HL-60 (cell line): ENCODE data around the gene PIGV.
A peak's percentile ranks its signal among the peaks of the same experiment; 100 is the strongest.

Experiments used
- DNase-seq, 2 experiments: peaks; one replicate each; pipeline ENCODE4 v3.0.0-alpha.2; 2010 to 2020; ENCODE audit warnings: low read depth in 1 of 2, low spot score in 1 of 2
- H3K27ac ChIP-seq: fragments of 250-450 bp; sonication (Bioruptor Pico); replicated peaks from 2 replicates; pipeline ENCODE4 v1.5.1; 2020; ENCODE audit warnings: mild to moderate bottlenecking, moderate library complexity
- H3K27me3 ChIP-seq: fragments of 250-450 bp; sonication (Bioruptor Pico); 2 replicates; pipeline ENCODE4 v1.5.1; 2021; ENCODE audit warnings: mild to moderate bottlenecking, moderate library complexity; ENCODE audit not compliant: insufficient read depth, poor library complexity, severe bottlenecking
- H3K4me3 ChIP-seq: replicated peaks from 2 replicates; pipeline ENCODE4 v1.5.1; 2011; ENCODE audit warnings: mild to moderate bottlenecking, control low read depth, low read length; ENCODE audit not compliant: insufficient read depth
- CTCF ChIP-seq: IDR thresholded peaks from one replicate; pipeline ENCODE4 v1.5.1; 2011; ENCODE audit warnings: low read length, control low read depth, inconsistent platforms; ENCODE audit not compliant: insufficient read depth
- GABPA ChIP-seq: IDR thresholded peaks from 2 replicates; pipeline ENCODE4 v1.6.1; 2012; ENCODE audit warnings: low read depth
- POLR2AphosphoS5 ChIP-seq: IDR thresholded peaks from 2 replicates; pipeline ENCODE4 v1.6.1; 2012; ENCODE audit warnings: low read depth
- REST ChIP-seq: IDR thresholded peaks from 2 replicates; pipeline ENCODE4 v1.6.1; 2012; ENCODE audit warnings: low read depth; ENCODE audit not compliant: insufficient replicate concordance
- SPI1 ChIP-seq: IDR thresholded peaks from 2 replicates; pipeline ENCODE4 v1.6.1; 2012; ENCODE audit warnings: low read depth, mild to moderate bottlenecking, borderline replicate concordance

Gene PIGV

GRCh38 chr1:26771285-26771642, 16.5 kb upstream of the PIGV start:
- H3K27ac ChIP-seq: no peak overlapping the region
- no peak for DNase-seq
- no peak for TF ChIP-seq CTCF
- no peak for TF ChIP-seq POLR2AphosphoS5
- no peak for TF ChIP-seq SPI1
- no peak for TF ChIP-seq REST
- TF ChIP-seq GABPA: no peak
- no peaks in the 10 kb centered on the region for H3K27me3 ChIP-seq
- no peak overlapping the region for H3K4me3 ChIP-seq

- no peak overlapping the region for H3K27ac ChIP-seq
These were observed 16.0 kb upstream of the PIGV start for GRCh38 chr1:26771643-26772321.

GRCh38 chr1:26772687-26773086, 15.1 kb upstream of the PIGV start:
- no peak overlapping the region for H3K27ac ChIP-seq
- TF ChIP-seq POLR2AphosphoS5 (no peak), GABPA (no peak), SPI1 (no peak), CTCF (no peak), REST (no peak)
- no peak for DNase-seq
- H3K27me3 ChIP-seq: no peaks in the 10 kb centered on the region
- no peak overlapping the region for H3K4me3 ChIP-seq

More at GRCh38 chr1:26771643-26772321, 16.0 kb upstream of the PIGV start:
- Histone ChIP-seq H3K27me3 (no peaks in the 10 kb centered on the region), H3K4me3 (no peak overlapping the region)
- TF ChIP-seq GABPA: no peak
- TF ChIP-seq POLR2AphosphoS5: 0 out of 2 replicates have a peak, but pooled peaks have one; percentile 25
- no peak for DNase-seq

GRCh38 chr1:26774462-26774861, 13.3 kb upstream of the PIGV start:
- H3K27ac ChIP-seq: no peak overlapping the region
- H3K4me3 ChIP-seq: no peak overlapping the region
- TF ChIP-seq CTCF (no peak), REST (no peak), GABPA (no peak), SPI1 (no peak), POLR2AphosphoS5 (no peak)
- no peaks in the 10 kb centered on the region for H3K27me3 ChIP-seq
- DNase-seq: no peak
